Effector memory CD4-positive, alpha-beta T cell (primary cell): ENCODE results near the gene ESRP2.

Source experiments
- DNase-seq, 3 donors: peaks; one replicate each; pipeline ENCODE4 v3.0.0-alpha.2; 2020
- H3K27ac ChIP-seq: 2 replicates; pipeline ENCODE4 v1.7.0; 2013; ENCODE audit warnings: mild to moderate bottlenecking, low read length, moderate library complexity; ENCODE audit not compliant: insufficient read depth, poor library complexity, severe bottlenecking
- H3K27me3 ChIP-seq: replicated peaks from 2 replicates; pipeline ENCODE4 v1.7.0; 2013; ENCODE audit warnings: mild to moderate bottlenecking, low read length; ENCODE audit not compliant: insufficient read depth, control insufficient read depth, poor library complexity, severe bottlenecking
- H3K36me3 ChIP-seq: 2 replicates; pipeline ENCODE4 v1.7.0; 2013; ENCODE audit warnings: mild to moderate bottlenecking, low read length, moderate library complexity; ENCODE audit not compliant: control insufficient read depth, insufficient read depth
- H3K4me1 ChIP-seq: 2 replicates; pipeline ENCODE4 v1.7.0; 2013; ENCODE audit warnings: low read length, mild to moderate bottlenecking; ENCODE audit not compliant: control insufficient read depth, insufficient read depth, poor library complexity, severe bottlenecking
- H3K4me3 ChIP-seq: 2 replicates; pipeline ENCODE4 v1.7.0; 2013; ENCODE audit warnings: low read length, low read depth, mild to moderate bottlenecking; ENCODE audit not compliant: insufficient read depth, poor library complexity, severe bottlenecking
- H3K9me3 ChIP-seq: 2 replicates; pipeline ENCODE4 v1.7.0; 2013; ENCODE audit warnings: mild to moderate bottlenecking, low read length, moderate library complexity; ENCODE audit not compliant: control insufficient read depth

ESRP2 gene

GRCh38 chr16:68275611-68276191 lies 39.8 kb upstream of the ESRP2 start:
- H3K9me3 ChIP-seq: no peaks in the 10 kb centered on the region
- no peaks in the 10 kb centered on the region for H3K27me3 ChIP-seq
- H3K27ac ChIP-seq: peak overlapping the region; percentile 70
- peak overlapping the region; percentile 15 for H3K4me3 ChIP-seq
- H3K36me3 ChIP-seq: peaks cover 4% of the 10 kb centered on the region
- peaks cover 72% of the 10 kb centered on the region for H3K4me1 ChIP-seq
- peak; percentile 28 to 51 (median 29) for DNase-seq

- no peaks in the 10 kb centered on the region for H3K9me3 ChIP-seq
- peaks cover 4% of the 10 kb centered on the region for H3K36me3 ChIP-seq
- no peak for DNase-seq
- peaks cover 69% of the 10 kb centered on the region for H3K4me1 ChIP-seq
- no peaks in the 10 kb centered on the region for H3K27me3 ChIP-seq
- H3K27ac ChIP-seq: peak overlapping the region; percentile 70
- H3K4me3 ChIP-seq: no peak overlapping the region
These were observed 38.5 kb upstream of the ESRP2 start for GRCh38 chr16:68274441-68274840.

GRCh38 chr16:68273896-68274295 lies 38.0 kb upstream of the ESRP2 start:
- peak overlapping the region; percentile 10 for H3K4me3 ChIP-seq
- H3K9me3 ChIP-seq: no peaks in the 10 kb centered on the region
- peak overlapping the region; percentile 70 for H3K27ac ChIP-seq
- peaks cover 4% of the 10 kb centered on the region for H3K36me3 ChIP-seq
- peaks cover 71% of the 10 kb centered on the region for H3K4me1 ChIP-seq
- no peak for DNase-seq
- H3K27me3 ChIP-seq: no peaks in the 10 kb centered on the region

GRCh38 chr16:68273459-68273858 lies 37.5 kb upstream of the ESRP2 start:
- Histone ChIP-seq H3K9me3 (no peaks in the 10 kb centered on the region), H3K27me3 (no peaks in the 10 kb centered on the region), H3K36me3 (peaks cover 4% of the 10 kb centered on the region), H3K27ac (peak overlapping the region; percentile 70), H3K4me3 (no peak overlapping the region), H3K4me1 (peaks cover 72% of the 10 kb centered on the region)
- no peak for DNase-seq

GRCh38 chr16:68272507-68273209 lies 36.7 kb upstream of the ESRP2 start:
- peaks cover 4% of the 10 kb centered on the region for H3K36me3 ChIP-seq

GRCh38 chr16:68270353-68270752 lies 34.4 kb upstream of the ESRP2 start:
- Histone ChIP-seq H3K36me3 (peaks cover 4% of the 10 kb centered on the region), H3K4me3 (no peak overlapping the region), H3K27ac (peak overlapping the region; percentile 70), H3K4me1 (peaks cover 72% of the 10 kb centered on the region), H3K27me3 (no peaks in the 10 kb centered on the region), H3K9me3 (no peaks in the 10 kb centered on the region)
- no peak for DNase-seq

More at GRCh38 chr16:68272507-68273209, 36.7 kb upstream of the ESRP2 start:
- Histone ChIP-seq H3K4me1 (peaks cover 80% of the 10 kb centered on the region), H3K27ac (peak overlapping the region; percentile 70), H3K4me3 (peak overlapping the region; percentile 5), H3K27me3 (no peaks in the 10 kb centered on the region), H3K9me3 (no peaks in the 10 kb centered on the region)
- peak; percentile 16 to 59 (median 44) for DNase-seq

- DNase-seq: no peak
- H3K27me3 ChIP-seq: no peaks in the 10 kb centered on the region
- H3K4me1 ChIP-seq: peaks cover 67% of the 10 kb centered on the region
- no peak overlapping the region for H3K4me3 ChIP-seq
- H3K36me3 ChIP-seq: peaks cover 2% of the 10 kb centered on the region
- no peaks in the 10 kb centered on the region for H3K9me3 ChIP-seq
- H3K27ac ChIP-seq: peak overlapping the region; percentile 70
These were observed 33.9 kb upstream of the ESRP2 start for GRCh38 chr16:68269793-68270192.

- H3K36me3 ChIP-seq: no peaks in the 10 kb centered on the region
- peaks cover 55% of the 10 kb centered on the region for H3K4me1 ChIP-seq
- H3K9me3 ChIP-seq: no peaks in the 10 kb centered on the region
- no peak for DNase-seq
- H3K27me3 ChIP-seq: no peaks in the 10 kb centered on the region
- H3K27ac ChIP-seq: peak overlapping the region; percentile 70
- H3K4me3 ChIP-seq: no peak overlapping the region
These were observed 31.9 kb upstream of the ESRP2 start for GRCh38 chr16:68267612-68268405.

- peak; percentile 47 to 53 (median 53) for DNase-seq
- Histone ChIP-seq H3K27ac (peak overlapping the region; percentile 98), H3K4me1 (peaks cover 40% of the 10 kb centered on the region)
These were observed 29.4 kb upstream of the ESRP2 start for GRCh38 chr16:68265078-68265920.

More at GRCh38 chr16:68265078-68265920, 29.4 kb upstream of the ESRP2 start:
- peak overlapping the region; percentile 83 for H3K4me3 ChIP-seq
- no peaks in the 10 kb centered on the region for H3K36me3 ChIP-seq
- H3K27me3 ChIP-seq: no peaks in the 10 kb centered on the region
- no peaks in the 10 kb centered on the region for H3K9me3 ChIP-seq
